HEK293 (cell line): ENCODE results near the gene KCNJ1.

ENCODE experiments used
- CTCF ChIA-PET: fragments of 350-600 bp; formaldehyde crosslinking; extraction: SDS; loops from one replicate; lab custom pipeline; 2021; ENCODE audit warnings: antibody characterized with exemption; lab: Yijun Ruan, JAX
- POLR2A ChIA-PET: fragments of 300-600 bp; formaldehyde crosslinking; extraction: SDS; loops from one replicate; lab custom pipeline; 2020; ENCODE audit warnings: antibody characterized with exemption, inconsistent platforms; lab: Yijun Ruan, JAX
- H3K27ac ChIP-seq: fragments of 200-500 bp; sonication (Bioruptor generic); 2 replicates; pipeline ENCODE4 v1.5.1; 2014; ENCODE audit warnings: low read depth, low read length, control low read depth, inconsistent platforms; ENCODE audit errors: extremely low read depth
- H3K36me3 ChIP-seq, 2 experiments: fragments of 200-500 bp in 1 of 2; sonication (Bioruptor generic) in 1 of 2; 1 replicate in 1 of 2; 2 replicates in 1 of 2; pipeline ENCODE4 v1.5.1; 2014 to 2017; ENCODE audit warnings: inconsistent platforms in 2 of 2, low read length in 2 of 2; ENCODE audit not compliant: control insufficient read depth in 2 of 2, insufficient read depth in 1 of 2
- H3K4me1 ChIP-seq: fragments of 200-500 bp; sonication (Bioruptor generic); 2 replicates; pipeline ENCODE4 v1.5.1; 2014; ENCODE audit warnings: mild to moderate bottlenecking, low read length, inconsistent platforms; ENCODE audit not compliant: control insufficient read depth, insufficient read depth
- H3K4me3 ChIP-seq: 2 replicates; pipeline ENCODE4 v1.5.1; 2011; ENCODE audit warnings: low read depth, mild to moderate bottlenecking, control low read depth, low read length, moderate library complexity
- H3K9me3 ChIP-seq: fragments of 200-500 bp; sonication (Bioruptor generic); 2 replicates; pipeline ENCODE4 v1.5.1; 2014; ENCODE audit warnings: low read depth, low read length, inconsistent platforms; ENCODE audit not compliant: control insufficient read depth, insufficient read depth
- EGR2 ChIP-seq: fragments of 450-650 bp; formaldehyde crosslinking; IDR thresholded peaks from 2 replicates; pipeline ENCODE4 v1.5.1; 2016; ENCODE audit warnings: low read depth, missing biosample characterization, missing genetic modification characterization
- HOXA7 ChIP-seq: sonication (generic); formaldehyde crosslinking; IDR thresholded peaks from 2 replicates; pipeline ENCODE4 v1.8.1; 2022; ENCODE audit warnings: missing genetic modification reagents, borderline replicate concordance
- KLF10 ChIP-seq: fragments of 450-650 bp; IDR thresholded peaks from 2 replicates; pipeline ENCODE4 v1.5.1; 2018; ENCODE audit warnings: missing biosample characterization, mild to moderate bottlenecking, missing genetic modification characterization
- MZF1 ChIP-seq: fragments of 450-650 bp; formaldehyde crosslinking; IDR thresholded peaks from 2 replicates; pipeline ENCODE4 v1.5.1; 2017; ENCODE audit warnings: missing biosample characterization, missing genetic modification characterization, borderline replicate concordance
- REST ChIP-seq: fragments of 450-650 bp; formaldehyde crosslinking; IDR thresholded peaks from 2 replicates; pipeline ENCODE4 v1.5.1; 2016; ENCODE audit warnings: missing biosample characterization, missing genetic modification characterization
- SCRT1 ChIP-seq: fragments of 450-650 bp; formaldehyde crosslinking; IDR thresholded peaks from 2 replicates; pipeline ENCODE4 v1.5.1; 2016; ENCODE audit warnings: missing biosample characterization, missing genetic modification characterization, borderline replicate concordance
- SCRT2 ChIP-seq: fragments of 450-650 bp; formaldehyde crosslinking; IDR thresholded peaks from 2 replicates; pipeline ENCODE4 v1.5.1; 2016; ENCODE audit warnings: missing biosample characterization, missing genetic modification characterization
- YY1 ChIP-seq: fragments of 450-650 bp; formaldehyde crosslinking; IDR thresholded peaks from 2 replicates; pipeline ENCODE4 v1.5.1; 2018; ENCODE audit warnings: missing biosample characterization, missing genetic modification characterization
- ZFHX2 ChIP-seq: fragments of 450-650 bp; formaldehyde crosslinking; conservative IDR thresholded peaks from 2 replicates; pipeline ENCODE4 v1.5.1; 2016; ENCODE audit warnings: missing biosample characterization, missing genetic modification characterization
- ZNF10 ChIP-seq: fragments of 450-650 bp; formaldehyde crosslinking; IDR thresholded peaks from 2 replicates; pipeline ENCODE4 v1.5.1; 2017; ENCODE audit warnings: missing biosample characterization, missing genetic modification characterization
- ZNF133 ChIP-seq: fragments of 450-650 bp; formaldehyde crosslinking; IDR thresholded peaks from 2 replicates; pipeline ENCODE4 v1.5.1; 2016; ENCODE audit warnings: missing biosample characterization, missing genetic modification characterization
- ZNF157 ChIP-seq: fragments of 450-650 bp; formaldehyde crosslinking; IDR thresholded peaks from 2 replicates; pipeline ENCODE4 v1.5.1; 2016; ENCODE audit warnings: missing biosample characterization, missing genetic modification characterization
- ZNF19 ChIP-seq: fragments of 450-650 bp; formaldehyde crosslinking; IDR thresholded peaks from 2 replicates; pipeline ENCODE4; 2016; ENCODE audit warnings: missing biosample characterization, missing genetic modification characterization, low read depth
- ZNF214 ChIP-seq: fragments of 450-650 bp; formaldehyde crosslinking; IDR thresholded peaks from 2 replicates; pipeline ENCODE4 v1.5.1; 2017; ENCODE audit warnings: missing biosample characterization, mild to moderate bottlenecking, missing genetic modification characterization, borderline replicate concordance
- ZNF23 ChIP-seq: fragments of 450-650 bp; formaldehyde crosslinking; IDR thresholded peaks from 2 replicates; pipeline ENCODE4 v1.5.1; 2016; ENCODE audit warnings: missing biosample characterization, missing genetic modification characterization, borderline replicate concordance
- ZNF248 ChIP-seq: fragments of 450-650 bp; formaldehyde crosslinking; IDR thresholded peaks from 2 replicates; pipeline ENCODE4 v1.5.1; 2017; ENCODE audit warnings: missing biosample characterization, missing genetic modification characterization
- ZNF26 ChIP-seq: fragments of 450-650 bp; formaldehyde crosslinking; IDR thresholded peaks from 2 replicates; pipeline ENCODE4 v1.5.1; 2016; ENCODE audit warnings: missing biosample characterization, missing genetic modification characterization
- ZNF366 ChIP-seq: fragments of 450-650 bp; formaldehyde crosslinking; conservative IDR thresholded peaks from 2 replicates; pipeline ENCODE4 v1.5.1; 2016; ENCODE audit warnings: missing biosample characterization, missing genetic modification characterization
- ZNF530 ChIP-seq: fragments of 450-650 bp; formaldehyde crosslinking; IDR thresholded peaks from 2 replicates; pipeline ENCODE4 v1.5.1; 2016; ENCODE audit warnings: low read depth, missing biosample characterization, missing genetic modification characterization
- ZNF571 ChIP-seq: fragments of 450-650 bp; formaldehyde crosslinking; IDR thresholded peaks from 2 replicates; pipeline ENCODE4 v1.5.0; 2017; ENCODE audit warnings: missing biosample characterization, missing genetic modification characterization
- ZNF610 ChIP-seq: fragments of 450-650 bp; formaldehyde crosslinking; IDR thresholded peaks from 2 replicates; pipeline ENCODE4 v1.5.1; 2016; ENCODE audit warnings: missing biosample characterization, missing genetic modification characterization, borderline replicate concordance
- ZNF670 ChIP-seq: fragments of 450-650 bp; formaldehyde crosslinking; IDR thresholded peaks from 2 replicates; pipeline ENCODE4 v1.5.1; 2016; ENCODE audit warnings: missing biosample characterization, missing genetic modification characterization, low read depth

KCNJ1 gene

GRCh38 chr11:128878455-128878854 is 11.4 kb upstream of the KCNJ1 start:
- TF ChIP-seq EGR2 (peak; percentile 63), SCRT2 (tag by site-specific recombination) (peak; percentile 37; the same call in 1 of the 2 replicates), ZFHX2 (peak; percentile 74), ZNF214 (tag by site-specific recombination) (no peak), KLF10 (no peak)
- H3K36me3 ChIP-seq, result no peaks in the 10 kb centered on the region
- no peaks in the 10 kb centered on the region for H3K9me3 ChIP-seq
- H3K27ac ChIP-seq, result no peak overlapping the region
- no peak overlapping the region for H3K4me3 ChIP-seq
- CTCF ChIA-PET, result interaction anchor here (4.9 kb wide), 1 partner anchor 77 kb away, joined by 46 read pairs; no protein-coding TSS in a partner anchor
- H3K4me1 ChIP-seq, result no peaks in the 10 kb centered on the region
- POLR2A ChIA-PET, result no interaction called here

- H3K4me1 ChIP-seq, result no peaks in the 10 kb centered on the region
- no peak overlapping the region for H3K4me3 ChIP-seq
- no peaks in the 10 kb centered on the region for H3K9me3 ChIP-seq
- H3K27ac ChIP-seq, result no peak overlapping the region
- POLR2A ChIA-PET, result no interaction called here
- CTCF ChIA-PET, result interaction anchor here (1.5 to 4.9 kb wide), 2 partner anchors 8 to 78 kb away, joined by 9 to 46 read pairs; no protein-coding TSS in a partner anchor
- H3K36me3 ChIP-seq, result no peaks in the 10 kb centered on the region
- TF ChIP-seq ZNF26 (tag by site-specific recombination) (no peak), ZNF530 (tag by site-specific recombination) (no peak), REST (tag by site-specific recombination) (no peak), ZNF157 (tag by site-specific recombination) (no peak)
- TF ChIP-seq, all 188 proteins: peak for 0
Observed at GRCh38 chr11:128877726-128878125, 10.6 kb upstream of the KCNJ1 start.

GRCh38 chr11:128876133-128876650 is 9.1 kb upstream of the KCNJ1 start:
- POLR2A ChIA-PET, result no interaction called here
- TF ChIP-seq HOXA7 (CRISPR knock-in tag) (no peak), SCRT1 (no peak), ZNF571 (no peak), ZNF366 (tag by site-specific recombination) (no peak), ZNF670 (tag by site-specific recombination) (no peak), ZNF610 (no peak), ZNF10 (no peak), YY1 (tag by site-specific recombination) (no peak), ZNF23 (tag by site-specific recombination) (no peak), SCRT2 (tag by site-specific recombination) (no peak), ZNF133 (no peak), MZF1 (tag by site-specific recombination) (no peak), ZNF248 (tag by site-specific recombination) (no peak), ZNF19 (tag by site-specific recombination) (no peak), REST (tag by site-specific recombination) (no peak)
- TF ChIP-seq, all 188 proteins: peak for 0
- CTCF ChIA-PET, result interaction anchor here (1.5 to 2.5 kb wide), 2 partner anchors 9 to 10 kb away, joined by 9 to 27 read pairs; no protein-coding TSS in a partner anchor
- no peaks in the 10 kb centered on the region for H3K4me1 ChIP-seq
- no peak overlapping the region for H3K27ac ChIP-seq
- no peaks in the 10 kb centered on the region for H3K9me3 ChIP-seq
- no peak overlapping the region for H3K4me3 ChIP-seq
- H3K36me3 ChIP-seq, result no peaks in the 10 kb centered on the region
